M059J (cell line): ENCODE results near the gene ITGA6. TPM values are rescaled to one million over a fixed set of nuclear protein-coding genes. Genes with fewer than 3 reads are reported as not detected.
A peak's percentile ranks its signal among the peaks of the same experiment; 100 is the strongest.

Source experiments
- DNase-seq: peaks from one replicate; pipeline ENCODE4 v3.0.0-alpha.2; 2012; ENCODE audit warnings: low read depth
- total RNA-seq: library from RNA; depleted of rRNA; stranded (reverse); fragments of >200 nt; shearing (Covaris generic); gene quantifications from 2 replicates; pipeline ENCODE4 v1.2.3, GENCODE V29; 2014; rRNA removed

The ITGA6 gene
- total RNA-seq, result 31.7 and 47.7 TPM in 2 replicates

GRCh38 chr2:172427256-172427989, at the start of gene ITGA6:
TSS of gene ITGA6 (plus strand) at chr2:172427586.
- DNase-seq, result peak; percentile 78

- DNase-seq, result peak; percentile 8
Observed at GRCh38 chr2:172380436-172381274, 46.7 kb upstream of the ITGA6 start.

DNA sequence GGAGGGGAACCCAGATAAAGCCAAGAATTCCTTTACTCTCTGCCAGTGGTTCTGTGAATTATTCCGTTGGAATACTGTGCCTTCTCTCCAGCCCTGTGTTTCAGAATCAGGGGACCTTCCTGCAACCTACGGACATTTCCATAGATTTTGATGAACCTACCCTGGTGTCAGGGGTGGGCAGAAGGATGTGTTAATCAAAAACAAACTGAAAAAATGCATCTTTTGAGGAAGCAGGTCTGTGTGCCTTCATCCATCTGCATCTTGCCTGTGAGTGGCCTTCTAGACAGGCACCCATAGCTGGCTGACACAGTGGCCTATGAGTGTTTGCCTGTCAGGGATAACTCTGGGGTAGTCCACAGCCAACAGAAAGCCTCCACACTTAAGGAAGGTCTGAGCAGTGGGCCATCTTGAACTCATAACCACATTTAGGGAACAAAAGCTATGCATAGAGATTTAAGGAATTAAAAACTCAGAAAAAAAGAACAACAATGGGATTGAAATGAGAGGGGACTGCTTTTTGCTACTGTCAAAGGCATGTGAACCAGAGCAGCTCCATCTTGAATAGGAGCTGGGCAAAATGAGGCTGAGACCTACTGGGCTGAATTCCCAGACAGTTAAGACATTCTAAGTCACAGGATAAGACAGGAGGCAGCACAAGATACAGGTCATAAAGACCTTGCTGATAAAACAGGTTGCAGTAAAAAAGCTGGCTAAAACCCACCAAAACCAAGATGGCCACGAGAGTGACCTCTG, 45.9 kb upstream of the ITGA6 start:
- no peak for DNase-seq

DNA sequence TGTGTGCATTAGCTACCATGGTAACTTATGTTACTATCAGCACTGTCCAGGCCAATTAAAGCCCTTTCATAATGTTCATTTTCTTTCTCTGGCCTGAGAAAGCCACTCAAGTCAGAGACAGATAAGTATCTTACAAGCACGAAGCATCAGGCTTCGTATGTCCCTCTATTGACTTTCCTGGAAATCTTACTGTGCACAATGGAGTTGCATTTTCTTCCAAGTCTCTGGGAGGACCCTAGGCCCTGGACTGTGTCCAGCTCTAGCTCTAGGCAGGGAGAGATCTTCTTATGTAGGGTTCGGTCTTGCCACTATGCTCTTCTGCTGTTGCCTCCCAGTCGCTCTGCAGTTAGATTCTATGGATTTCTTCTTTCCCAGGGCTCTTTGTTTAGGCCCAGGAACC, 40.0 kb upstream of the ITGA6 start:
- DNase-seq, result no peak

- DNase-seq, result no peak
Observed at GRCh38 chr2:172389685-172390339, 37.6 kb upstream of the ITGA6 start.

DNA sequence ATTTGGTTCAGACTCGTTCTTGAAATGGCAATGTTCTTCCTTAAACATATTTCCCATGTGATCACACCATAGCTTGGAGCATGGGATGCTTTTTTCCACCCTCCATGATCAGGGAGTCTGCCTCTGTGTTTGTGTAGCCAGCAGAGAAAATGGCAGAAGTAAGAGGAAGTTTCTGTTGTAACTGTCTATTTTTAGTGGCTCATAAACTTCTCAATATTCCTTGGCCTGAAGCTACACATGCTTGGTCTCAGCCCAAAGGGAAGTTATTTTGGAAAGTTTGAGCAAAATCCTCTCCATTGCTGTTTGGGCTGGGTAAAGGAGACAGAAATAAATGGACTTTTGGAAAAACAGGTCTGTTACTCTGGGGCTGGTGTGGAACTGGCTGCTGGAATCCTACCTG, 33.4 kb upstream of the ITGA6 start:
- DNase-seq, result no peak

- peak; percentile 10 for DNase-seq
Observed at GRCh38 chr2:172395503-172395902, 31.9 kb upstream of the ITGA6 start.

DNA sequence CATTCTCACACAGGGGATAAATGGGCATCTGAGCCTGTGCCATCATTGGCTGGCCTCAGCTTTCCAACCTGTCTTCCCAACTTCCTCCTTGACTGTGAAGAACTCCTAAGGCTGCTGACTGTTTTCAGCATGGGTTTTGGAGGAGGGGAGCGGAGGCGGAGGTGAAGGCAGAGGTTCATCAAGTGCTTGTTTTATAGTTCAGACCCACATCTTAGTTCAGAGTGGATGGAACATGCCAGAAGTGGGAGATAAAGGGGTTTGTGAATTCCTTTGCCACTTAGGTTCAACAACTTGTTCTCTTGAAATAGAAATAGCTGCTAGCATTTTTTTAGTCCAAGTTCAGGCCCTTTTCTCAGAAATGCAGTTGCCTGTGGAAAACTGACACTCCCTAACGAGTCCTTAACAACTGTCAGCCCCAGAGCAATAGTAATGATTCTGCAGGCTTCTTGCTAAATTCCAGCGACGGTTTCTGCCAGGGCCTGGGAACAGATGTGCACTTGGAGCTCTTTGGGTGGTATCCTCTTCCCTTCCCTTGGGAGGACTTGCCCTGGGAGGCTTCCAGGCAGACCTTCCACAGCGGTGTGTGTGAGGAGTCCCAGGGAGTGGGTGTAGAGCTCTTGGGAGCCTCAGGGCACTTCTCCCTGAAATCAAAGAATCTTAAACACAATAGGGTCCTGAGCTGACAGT, 30.1 kb upstream of the ITGA6 start:
- no peak for DNase-seq

DNA sequence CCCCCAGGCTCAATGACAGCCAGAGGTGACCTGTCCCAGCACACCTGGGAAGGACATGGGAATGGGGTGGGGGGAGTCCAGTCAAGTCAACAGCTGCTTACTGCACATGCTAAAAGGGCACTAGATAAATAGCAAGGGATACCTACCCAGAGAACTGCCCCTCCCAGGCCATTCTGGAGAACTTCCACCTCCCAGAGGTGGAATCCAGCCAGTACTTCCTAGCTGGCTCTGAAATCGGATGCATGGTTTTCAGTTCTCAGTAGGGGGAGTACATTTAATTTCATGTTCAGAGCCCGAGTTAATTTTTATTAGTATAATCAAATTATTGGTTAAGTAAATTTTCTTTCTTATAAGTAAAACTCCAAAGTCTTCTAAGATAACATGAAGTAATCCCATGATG, 28.9 kb upstream of the ITGA6 start:
- DNase-seq, result no peak

DNA sequence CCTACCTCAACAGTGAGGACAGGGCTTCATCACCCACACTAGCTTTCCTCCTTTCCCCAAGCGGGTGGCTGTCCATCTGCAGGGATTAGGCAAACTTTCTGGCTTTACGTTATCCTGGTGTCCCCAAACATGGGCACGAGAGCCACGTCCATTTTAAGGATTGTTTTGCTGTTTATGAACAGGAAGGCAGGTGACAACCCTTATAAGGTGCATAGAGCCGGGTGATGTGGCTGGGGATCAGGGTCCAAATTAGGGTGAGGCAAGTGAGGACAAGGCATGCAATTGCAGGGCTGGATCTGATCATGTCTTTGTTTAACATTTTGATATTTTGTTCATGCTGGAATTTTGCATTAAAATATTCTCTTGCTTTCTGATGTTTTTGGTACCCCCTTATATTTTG, 27.6 kb upstream of the ITGA6 start:
- no peak for DNase-seq

- DNase-seq, result no peak
Observed at GRCh38 chr2:172402198-172402597, 25.2 kb upstream of the ITGA6 start.

GRCh38 chr2:172403402-172403801, 24.0 kb upstream of the ITGA6 start:
- no peak for DNase-seq

DNA sequence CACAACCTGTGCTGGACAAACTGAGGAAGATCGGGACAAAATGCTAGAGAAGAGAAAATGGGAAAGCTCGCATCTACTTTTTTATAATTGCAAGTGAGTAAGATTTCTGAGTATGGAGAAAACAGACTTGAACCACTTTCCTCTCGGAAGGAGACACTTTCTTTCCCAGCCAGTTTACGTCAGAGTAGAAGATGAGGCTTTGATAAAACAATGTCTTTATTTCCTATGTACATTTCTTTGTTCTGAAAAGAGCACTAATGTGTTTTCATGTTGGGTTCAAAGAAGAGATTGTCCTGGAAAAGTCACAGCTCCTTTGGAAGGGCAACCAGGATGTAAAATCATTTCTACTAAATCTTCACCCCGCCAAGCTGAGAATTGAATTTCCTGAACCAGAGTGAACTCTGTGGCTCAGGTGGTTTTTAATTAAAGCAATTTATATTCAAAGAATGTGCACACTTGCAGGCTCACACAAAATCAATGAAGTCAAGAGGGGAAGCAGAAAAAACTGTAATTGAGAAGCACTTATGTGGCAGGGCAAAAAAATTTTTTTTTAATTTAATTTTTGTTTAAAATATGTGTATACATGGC, 23.4 kb upstream of the ITGA6 start:
- DNase-seq, result no peak

DNA sequence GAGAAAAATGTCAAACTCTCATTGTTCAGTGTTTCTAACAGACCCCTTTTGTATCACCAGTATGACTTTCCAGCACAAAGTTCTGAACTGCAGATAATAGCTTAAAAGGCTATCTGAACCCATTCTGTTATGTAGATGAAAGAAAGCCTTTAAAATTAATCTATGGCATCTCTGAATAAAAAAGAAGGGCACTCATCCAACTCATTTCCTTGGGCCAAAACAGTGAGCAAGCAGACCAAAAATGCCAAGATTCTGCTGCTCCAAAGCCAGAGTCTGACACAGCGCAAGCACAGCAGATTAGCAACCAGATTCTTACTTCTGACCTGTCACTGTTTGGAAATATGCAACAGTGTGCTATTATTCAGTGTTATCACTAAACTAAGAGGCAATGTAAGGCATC, 22.6 kb upstream of the ITGA6 start:
- peak; percentile 75 for DNase-seq

DNA sequence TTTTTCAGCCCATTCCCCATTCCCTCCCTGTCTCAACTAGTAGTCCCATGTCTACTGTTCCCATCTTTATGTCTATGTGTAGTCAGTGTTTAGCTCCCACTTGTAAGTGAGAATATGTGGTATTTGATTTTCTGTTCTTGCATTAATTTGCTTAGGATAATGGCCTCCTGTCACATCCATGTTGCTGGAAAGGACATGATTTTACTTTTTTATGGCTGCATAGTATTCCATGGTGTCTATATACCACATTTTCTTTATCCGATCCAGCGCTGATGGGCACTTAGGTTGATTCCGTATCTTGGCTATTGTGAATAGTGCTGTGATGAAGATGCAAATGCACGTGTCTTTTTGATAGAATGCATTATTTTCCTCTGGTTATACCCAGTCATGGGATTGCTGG, 21.7 kb upstream of the ITGA6 start:
- DNase-seq, result no peak

DNA sequence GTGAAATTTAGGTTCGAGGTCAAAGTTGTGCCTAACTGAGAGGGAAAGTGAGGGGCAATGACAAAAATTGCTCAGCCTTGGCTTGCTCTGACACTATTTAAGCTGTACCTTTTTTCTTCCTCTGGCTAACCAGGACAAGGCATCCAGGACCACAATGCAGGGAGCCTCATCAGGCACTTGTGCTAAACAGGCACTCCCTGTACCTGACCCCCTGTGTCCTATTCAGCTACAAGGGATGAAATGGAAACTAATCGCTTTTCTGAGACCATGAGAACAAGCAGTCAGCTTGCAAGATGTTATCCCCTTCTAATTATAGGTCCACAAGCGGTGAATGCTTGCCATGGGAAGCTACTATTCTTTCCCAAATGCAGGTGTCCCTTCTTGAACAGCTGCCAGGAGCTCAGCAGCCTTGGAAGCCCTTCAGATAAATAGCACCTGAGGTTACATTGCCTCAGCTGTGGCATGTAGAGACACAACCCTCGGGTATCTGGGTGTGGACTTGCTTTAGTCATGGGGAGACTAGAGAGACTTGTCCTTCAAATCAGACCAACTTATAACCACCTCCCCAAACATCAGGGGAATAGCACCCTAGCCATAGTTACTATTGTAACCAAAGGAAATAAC, 19.1 kb upstream of the ITGA6 start:
- DNase-seq, result no peak

- no peak for DNase-seq
Observed at GRCh38 chr2:172409042-172409441, 18.3 kb upstream of the ITGA6 start.

DNA sequence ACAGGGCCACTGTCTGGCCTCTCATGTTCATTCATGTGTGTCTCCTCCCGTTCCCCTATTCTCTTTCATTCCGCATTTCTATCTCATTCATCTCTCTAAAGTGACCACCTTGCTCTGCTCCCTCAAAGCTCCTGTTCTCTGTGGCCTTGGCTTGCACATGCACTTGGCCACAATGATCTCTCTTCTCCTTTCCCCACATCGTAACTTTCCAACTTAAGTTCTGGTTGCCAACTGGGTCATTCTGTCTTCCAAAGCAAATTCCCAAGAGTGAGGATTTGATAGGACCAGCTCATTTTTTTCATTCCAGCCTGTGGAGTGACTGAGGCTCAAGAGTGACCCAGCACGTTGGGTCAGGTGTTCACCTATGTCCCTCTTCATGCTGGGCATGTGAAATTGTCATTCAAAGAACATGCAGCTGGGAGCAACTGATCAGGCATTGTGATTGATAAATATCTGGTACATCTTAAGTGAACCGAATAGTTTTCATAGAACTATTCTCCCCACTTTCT, 14.3 kb upstream of the ITGA6 start:
- DNase-seq, result no peak

GRCh38 chr2:172415157-172415864, 12.1 kb upstream of the ITGA6 start:
- no peak for DNase-seq

DNA sequence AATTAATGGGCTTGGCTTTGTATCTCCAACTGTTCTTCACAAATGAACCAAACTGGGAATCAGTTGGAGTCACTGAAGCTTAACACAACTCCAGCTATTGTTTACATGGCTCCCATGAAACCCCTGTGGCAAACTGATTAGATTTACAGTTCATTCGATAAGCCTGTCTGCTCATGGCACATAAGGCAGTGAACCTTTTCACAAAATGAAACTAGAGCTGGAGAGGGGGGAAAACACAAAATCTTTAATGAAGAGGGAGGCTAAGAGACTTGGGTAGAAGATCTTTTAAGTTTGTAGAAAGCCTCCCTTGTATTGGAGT, 11.6 kb upstream of the ITGA6 start:
- DNase-seq, result no peak
